ENCODE data around the gene CADM1.

CADM1 gene

GRCh38 chr11:115141231-115142114, 362.7 kb downstream of the CADM1 start:
- H3K4me1 ChIP-seq (ENCODE audit: insufficient read depth, low read length), result no peaks in the 10 kb centered on the region
- no peak overlapping the region for H2AFZ ChIP-seq (ENCODE audit: low read depth, low read length)
- no peak for DNase-seq
- H3K9ac ChIP-seq (ENCODE audit: low read depth, low read length), result no peak overlapping the region
- no peak overlapping the region for H3K27ac ChIP-seq (ENCODE audit: low read length)
- ATAC-seq (ENCODE audit: insufficient read depth, low read depth), result no peak
- H3K79me2 ChIP-seq (ENCODE audit: insufficient read depth, low read length), result no peaks in the 10 kb centered on the region
- no peaks in the 10 kb centered on the region for H3K27me3 ChIP-seq (ENCODE audit: insufficient read depth, low read length, poor library complexity)
- H3K36me3 ChIP-seq (ENCODE audit: insufficient read depth, low read length), result no peaks in the 10 kb centered on the region
- H3K9me3 ChIP-seq (ENCODE audit: insufficient read depth, low read length, severe bottlenecking), result no peaks in the 10 kb centered on the region
- no peak overlapping the region for H3K4me2 ChIP-seq (ENCODE audit: insufficient read depth, low read length)
- no peak overlapping the region for H3K4me3 ChIP-seq (ENCODE audit: low read depth in 1 of 2, low read length in 2 of 2)
- TF ChIP-seq CTCF (IDR thresholded peaks at IDR 0.05; ENCODE audit: borderline replicate concordance, extremely low read depth, low read length, poor library complexity, severe bottlenecking), result no peak
- TF ChIP-seq EZH2 (IDR thresholded peaks at IDR 0.05; ENCODE audit: borderline replicate concordance, low read depth, low read length, severe bottlenecking), result no peak
- H4K20me1 ChIP-seq (ENCODE audit: insufficient read depth, low read length), result no peaks in the 10 kb centered on the region

GRCh38 chr11:115135936-115136335, 368.3 kb downstream of the CADM1 start:
- Histone ChIP-seq H3K27ac (ENCODE audit: low read length) (no peak overlapping the region), H3K79me2 (ENCODE audit: insufficient read depth, low read length) (no peaks in the 10 kb centered on the region), H3K9me3 (ENCODE audit: insufficient read depth, low read length, severe bottlenecking) (no peaks in the 10 kb centered on the region), H3K4me1 (ENCODE audit: insufficient read depth, low read length) (no peaks in the 10 kb centered on the region), H3K9ac (ENCODE audit: low read depth, low read length) (no peak overlapping the region), H3K36me3 (ENCODE audit: insufficient read depth, low read length) (no peaks in the 10 kb centered on the region), H3K4me2 (ENCODE audit: insufficient read depth, low read length) (no peak overlapping the region), H2AFZ (ENCODE audit: low read depth, low read length) (no peak overlapping the region), H3K27me3 (ENCODE audit: insufficient read depth, low read length, poor library complexity) (no peaks in the 10 kb centered on the region), H3K4me3 (ENCODE audit: low read depth in 1 of 2, low read length in 2 of 2) (no peak overlapping the region), H4K20me1 (ENCODE audit: insufficient read depth, low read length) (no peaks in the 10 kb centered on the region)
- no peak for TF ChIP-seq CTCF (IDR thresholded peaks at IDR 0.05; ENCODE audit: borderline replicate concordance, extremely low read depth, low read length, poor library complexity, severe bottlenecking)
- no peak for TF ChIP-seq EZH2 (IDR thresholded peaks at IDR 0.05; ENCODE audit: borderline replicate concordance, low read depth, low read length, severe bottlenecking)
- ATAC-seq (ENCODE audit: insufficient read depth, low read depth) (no peak), DNase-seq (no peak)

GRCh38 chr11:115134926-115135325, 369.3 kb downstream of the CADM1 start:
- no peak for ATAC-seq (ENCODE audit: insufficient read depth, low read depth)
- Histone ChIP-seq H3K79me2 (ENCODE audit: insufficient read depth, low read length) (no peaks in the 10 kb centered on the region), H3K4me3 (ENCODE audit: low read depth in 1 of 2, low read length in 2 of 2) (no peak overlapping the region), H3K4me2 (ENCODE audit: insufficient read depth, low read length) (no peak overlapping the region), H4K20me1 (ENCODE audit: insufficient read depth, low read length) (no peaks in the 10 kb centered on the region), H3K27ac (ENCODE audit: low read length) (no peak overlapping the region), H3K4me1 (ENCODE audit: insufficient read depth, low read length) (no peaks in the 10 kb centered on the region), H3K36me3 (ENCODE audit: insufficient read depth, low read length) (no peaks in the 10 kb centered on the region), H3K27me3 (ENCODE audit: insufficient read depth, low read length, poor library complexity) (no peaks in the 10 kb centered on the region), H2AFZ (ENCODE audit: low read depth, low read length) (no peak overlapping the region), H3K9ac (ENCODE audit: low read depth, low read length) (no peak overlapping the region), H3K9me3 (ENCODE audit: insufficient read depth, low read length, severe bottlenecking) (no peaks in the 10 kb centered on the region)
- no peak for DNase-seq
- no peak for TF ChIP-seq EZH2 (IDR thresholded peaks at IDR 0.05; ENCODE audit: borderline replicate concordance, low read depth, low read length, severe bottlenecking)
- no peak for TF ChIP-seq CTCF (IDR thresholded peaks at IDR 0.05; ENCODE audit: borderline replicate concordance, extremely low read depth, low read length, poor library complexity, severe bottlenecking)

Data from DND-41 (cell line).